Colonic mucosa (tissue), 4 donors: ENCODE results near the gene SLC24A3. TPM values are rescaled to one million over a fixed set of nuclear protein-coding genes. Genes with fewer than 3 reads are reported as not detected.

Source experiments
- DNase-seq: peaks from one replicate; pipeline ENCODE4 v3.0.0-alpha.2; 2020
- H3K27ac ChIP-seq: fragments of 200-600 bp; one replicate; pipeline ENCODE4 v1.8.0; 2021
- H3K27me3 ChIP-seq: fragments of 200-600 bp; one replicate; pipeline ENCODE4 v1.8.0; 2021
- H3K36me3 ChIP-seq: fragments of 200-600 bp; one replicate; pipeline ENCODE4 v1.8.0; 2021
- H3K4me1 ChIP-seq: fragments of 200-600 bp; one replicate; pipeline ENCODE4 v1.8.0; 2021; ENCODE audit warnings: mild to moderate bottlenecking
- H3K4me3 ChIP-seq: fragments of 200-600 bp; one replicate; pipeline ENCODE4 v1.8.0; 2021
- H3K9ac ChIP-seq, 2 donors: one replicate each; pipeline ENCODE4 v1.7.0; 2013; ENCODE audit warnings: control low read depth in 2 of 2, low read depth in 2 of 2, low read length in 2 of 2
- H3K9me3 ChIP-seq: fragments of 200-600 bp; one replicate; pipeline ENCODE4 v1.8.0; 2021
- intact Hi-C: fragments of 100-400 bp; cut with DNase I; formaldehyde crosslinking; loops from one replicate; pipeline ENCODE4 v1.14.1; 2022
- total RNA-seq, 2 donors: library from RNA; stranded (reverse); fragmentation: NEBNext Ultra II Directional in 1 of 2; extraction: Animal tissue kit (Norgen Biotek cat#: 25700) in 1 of 2; gene quantifications; one replicate each; pipeline ENCODE4 v1.2.1, GENCODE V29; 2021
- TF ChIP-seq, protein P1 (sequence below): fragments of 200-600 bp; IDR thresholded peaks from one replicate; pipeline ENCODE4 v1.8.0; 2022; ENCODE audit warnings: antibody characterized with exemption, mild to moderate bottlenecking
- donor health status: healthy.
- donor health status: DM: no; HTN: no; CAD: no.
- donor health status: DM: no; HTN: no; CAD: no.

SLC24A3 gene
- total RNA-seq, 2 donors from 2014 or later: 3.6 to 6.6 TPM

DNA sequence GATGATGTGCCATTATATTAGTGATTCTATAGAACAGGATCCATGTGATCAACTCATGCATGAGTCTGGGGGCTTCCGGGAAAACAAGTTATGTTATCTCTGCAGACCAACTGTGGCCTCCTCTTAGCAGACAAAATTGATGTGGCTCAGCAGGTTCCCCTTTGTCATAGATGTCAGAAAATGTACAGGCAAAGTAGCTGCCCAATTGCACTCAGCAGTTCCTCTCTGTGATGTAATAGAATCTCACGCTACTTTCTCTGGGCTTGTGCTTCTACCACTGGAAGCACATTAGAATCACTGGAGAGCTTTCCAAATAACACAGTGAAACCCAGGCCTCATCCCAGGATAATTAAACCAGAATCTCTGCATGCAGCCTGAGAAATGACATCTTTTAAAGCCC lies 253.1 kb downstream of the SLC24A3 start:
- no peak overlapping the region for H3K27ac ChIP-seq
- no peak overlapping the region for H3K4me3 ChIP-seq
- H3K36me3 ChIP-seq: no peaks in the 10 kb centered on the region
- H3K4me1 ChIP-seq: no peaks in the 10 kb centered on the region
- DNase-seq: no peak
- H3K9ac ChIP-seq: no peak overlapping the region
- no peaks in the 10 kb centered on the region for H3K9me3 ChIP-seq
- H3K27me3 ChIP-seq: no peaks in the 10 kb centered on the region
- intact Hi-C loops: no loop called here
- TF ChIP-seq, protein P1, sequence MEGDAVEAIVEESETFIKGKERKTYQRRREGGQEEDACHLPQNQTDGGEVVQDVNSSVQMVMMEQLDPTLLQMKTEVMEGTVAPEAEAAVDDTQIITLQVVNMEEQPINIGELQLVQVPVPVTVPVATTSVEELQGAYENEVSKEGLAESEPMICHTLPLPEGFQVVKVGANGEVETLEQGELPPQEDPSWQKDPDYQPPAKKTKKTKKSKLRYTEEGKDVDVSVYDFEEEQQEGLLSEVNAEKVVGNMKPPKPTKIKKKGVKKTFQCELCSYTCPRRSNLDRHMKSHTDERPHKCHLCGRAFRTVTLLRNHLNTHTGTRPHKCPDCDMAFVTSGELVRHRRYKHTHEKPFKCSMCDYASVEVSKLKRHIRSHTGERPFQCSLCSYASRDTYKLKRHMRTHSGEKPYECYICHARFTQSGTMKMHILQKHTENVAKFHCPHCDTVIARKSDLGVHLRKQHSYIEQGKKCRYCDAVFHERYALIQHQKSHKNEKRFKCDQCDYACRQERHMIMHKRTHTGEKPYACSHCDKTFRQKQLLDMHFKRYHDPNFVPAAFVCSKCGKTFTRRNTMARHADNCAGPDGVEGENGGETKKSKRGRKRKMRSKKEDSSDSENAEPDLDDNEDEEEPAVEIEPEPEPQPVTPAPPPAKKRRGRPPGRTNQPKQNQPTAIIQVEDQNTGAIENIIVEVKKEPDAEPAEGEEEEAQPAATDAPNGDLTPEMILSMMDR: no peak

DNA sequence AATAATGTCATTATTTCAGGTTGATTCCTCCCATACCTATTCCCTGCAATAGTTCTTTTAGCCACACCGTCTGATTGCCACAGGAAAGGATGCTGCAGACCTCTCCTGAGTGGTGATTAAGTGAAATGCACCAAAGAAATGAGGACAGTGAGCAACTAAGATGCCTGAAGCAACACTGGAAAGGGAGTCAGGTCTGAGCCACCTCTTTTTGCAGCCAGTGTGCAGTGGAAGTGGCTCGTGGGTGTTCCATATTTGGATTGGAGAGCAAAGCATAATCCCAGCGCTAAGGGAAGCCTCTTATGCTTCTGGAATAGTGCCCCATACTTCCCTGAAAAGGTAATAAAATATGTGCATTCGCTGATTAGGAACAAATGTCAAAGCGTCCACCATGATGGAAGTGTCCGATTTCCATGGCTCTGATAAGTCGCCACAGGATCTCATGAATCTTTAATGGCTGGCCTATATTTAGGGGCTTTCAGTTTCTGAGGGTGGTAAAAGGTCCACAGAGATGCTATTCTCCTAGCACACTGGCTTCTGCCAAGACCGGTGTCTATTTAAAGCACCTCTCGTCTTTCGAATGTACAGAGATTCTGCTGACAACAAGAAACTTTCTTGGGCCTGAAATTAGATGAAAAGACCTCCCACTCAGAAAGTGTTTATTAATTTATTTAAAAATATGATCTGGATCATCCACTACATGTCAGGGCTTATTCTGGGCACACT lies 253.9 kb downstream of the SLC24A3 start:
- intact Hi-C loops: no loop called here
- Histone ChIP-seq H3K9me3 (no peaks in the 10 kb centered on the region), H3K27me3 (no peaks in the 10 kb centered on the region), H3K36me3 (no peaks in the 10 kb centered on the region), H3K9ac (no peak overlapping the region), H3K4me1 (no peaks in the 10 kb centered on the region), H3K27ac (no peak overlapping the region), H3K4me3 (no peak overlapping the region)
- DNase-seq: no peak
- TF ChIP-seq, protein P1: no peak

DNA sequence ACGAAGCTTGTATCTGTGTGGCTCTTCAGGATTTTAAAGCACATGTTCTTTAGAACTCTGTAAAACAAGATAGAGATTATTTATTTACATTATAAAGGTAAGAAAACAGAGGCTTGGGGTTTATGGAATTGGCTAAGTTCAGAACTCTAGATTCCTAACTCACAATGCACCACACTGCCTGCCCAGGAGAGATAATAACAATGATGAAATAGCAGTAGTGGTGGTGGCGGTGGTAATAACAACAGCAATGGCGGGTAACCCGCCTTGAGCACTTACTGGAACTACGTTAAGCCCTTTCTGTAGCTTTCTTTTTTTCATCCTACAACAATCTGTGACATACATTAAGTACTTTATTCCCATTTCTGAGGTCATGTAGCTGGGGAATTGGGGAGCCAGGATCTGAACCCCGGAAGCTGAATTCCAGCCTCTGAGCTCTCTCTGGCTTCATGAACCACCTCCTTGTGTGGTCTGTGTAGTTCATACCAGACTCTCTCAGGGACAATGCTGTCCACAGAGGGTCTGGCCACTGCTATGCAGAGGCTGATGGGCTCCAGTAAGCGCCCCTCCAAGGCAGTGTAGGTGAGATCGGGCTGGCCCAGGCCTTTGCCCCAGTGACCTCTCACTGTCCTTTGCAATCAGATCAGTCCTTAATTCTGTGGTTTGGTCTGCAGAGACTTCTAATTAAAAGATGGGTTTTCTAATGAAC lies 260.9 kb downstream of the SLC24A3 start:
- no peak for DNase-seq
- Histone ChIP-seq H3K36me3 (no peaks in the 10 kb centered on the region), H3K27me3 (no peaks in the 10 kb centered on the region), H3K9me3 (no peaks in the 10 kb centered on the region), H3K9ac (no peak overlapping the region), H3K4me3 (no peak overlapping the region), H3K27ac (no peak overlapping the region), H3K4me1 (no peaks in the 10 kb centered on the region)
- intact Hi-C loops: no loop called here
- TF ChIP-seq, protein P1: no peak

DNA sequence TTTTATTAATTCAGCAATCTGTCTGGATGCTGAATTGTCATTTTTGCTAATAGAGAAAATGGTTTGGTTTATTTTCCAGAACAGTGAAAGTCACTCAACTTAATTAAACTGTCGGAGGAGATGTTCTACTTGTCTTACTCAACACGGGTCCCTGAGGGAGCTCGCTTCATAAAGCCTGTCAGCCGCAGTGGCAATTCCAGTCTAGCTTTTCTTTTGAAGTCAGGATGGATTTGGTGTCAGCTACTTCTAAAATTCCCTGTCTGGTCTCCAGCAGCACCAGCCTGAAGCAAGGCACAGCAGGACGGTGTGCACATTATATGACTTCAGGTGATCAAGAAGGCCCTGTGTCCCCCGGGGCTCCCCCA lies 261.5 kb downstream of the SLC24A3 start:
- TF ChIP-seq, protein P1: no peak
- Histone ChIP-seq H3K36me3 (no peaks in the 10 kb centered on the region), H3K9me3 (no peaks in the 10 kb centered on the region), H3K27me3 (no peaks in the 10 kb centered on the region), H3K9ac (no peak overlapping the region), H3K4me1 (no peaks in the 10 kb centered on the region), H3K4me3 (no peak overlapping the region), H3K27ac (no peak overlapping the region)
- DNase-seq: no peak
- intact Hi-C loops: no loop called here

DNA sequence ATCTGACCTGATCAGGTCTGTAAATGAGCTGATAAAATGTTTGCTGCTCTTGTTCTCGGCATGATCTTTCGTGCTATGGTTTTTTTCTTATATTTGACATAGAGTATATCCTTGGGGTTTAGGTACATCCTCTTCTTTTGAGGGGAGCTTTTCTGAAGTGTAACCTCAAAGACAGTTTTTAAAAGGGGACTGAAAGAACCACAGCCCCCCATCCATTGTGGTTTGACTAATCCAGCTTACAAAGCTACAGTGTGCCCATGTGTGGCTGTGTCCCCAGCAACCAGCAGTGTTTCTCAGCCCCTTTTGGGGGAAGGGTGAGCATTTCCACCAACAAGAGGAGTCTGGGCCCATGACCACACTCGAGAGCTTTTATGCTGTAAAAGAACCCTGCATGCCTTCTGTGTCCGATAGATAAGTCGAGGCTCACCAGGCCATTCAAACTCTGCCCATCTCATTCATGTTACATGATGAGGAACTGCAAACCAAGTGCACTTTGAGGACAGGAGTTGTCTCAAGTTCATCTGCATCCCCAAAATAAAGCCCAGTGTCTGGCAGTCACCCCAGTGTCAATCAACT lies 266.0 kb downstream of the SLC24A3 start:
- intact Hi-C loops: no loop called here
- TF ChIP-seq, protein P1: no peak
- H3K4me3 ChIP-seq: no peak overlapping the region
- no peaks in the 10 kb centered on the region for H3K4me1 ChIP-seq
- no peak for DNase-seq
- no peak overlapping the region for H3K9ac ChIP-seq
- H3K27me3 ChIP-seq: no peaks in the 10 kb centered on the region
- H3K9me3 ChIP-seq: no peaks in the 10 kb centered on the region
- no peak overlapping the region for H3K27ac ChIP-seq
- no peaks in the 10 kb centered on the region for H3K36me3 ChIP-seq
